DND-41 (cell line): ENCODE results near the gene KNTC1.
A peak's percentile ranks its signal among the peaks of the same experiment; 100 is the strongest.
"Not testable (repeated sequence)": the region's sequence is repeated elsewhere in the genome, so short reads cannot be mapped to it uniquely, and the experiment has no call there.

Experiments used
- ATAC-seq: fragments of 200-7000 bp; cut with Tn5 transposase; 3 replicates; pipeline ENCODE4 v1.9.1; 2021; ENCODE audit warnings: low read depth; ENCODE audit not compliant: insufficient read depth
- DNase-seq: peaks from one replicate; pipeline ENCODE4 v3.0.0-alpha.2; 2020
- H2AFZ ChIP-seq: 2 replicates; pipeline ENCODE4 v1.6.0; 2012; ENCODE audit warnings: low read depth, low read length
- H3K27ac ChIP-seq: 2 replicates; pipeline ENCODE4 v1.5.1; 2012; ENCODE audit warnings: low read length, inconsistent platforms
- H3K27me3 ChIP-seq: fragments of 200-600 bp; sonication (generic); 2 replicates; pipeline ENCODE4 v1.6.0; 2012; ENCODE audit warnings: low read length, mild to moderate bottlenecking, inconsistent platforms; ENCODE audit not compliant: insufficient read depth, poor library complexity
- H3K36me3 ChIP-seq: 2 replicates; pipeline ENCODE4 v1.5.1; 2012; ENCODE audit warnings: low read length, inconsistent platforms; ENCODE audit not compliant: insufficient read depth
- H3K4me1 ChIP-seq: 2 replicates; pipeline ENCODE4 v1.5.1; 2012; ENCODE audit warnings: mild to moderate bottlenecking, low read length; ENCODE audit not compliant: insufficient read depth
- H3K4me2 ChIP-seq: 2 replicates; pipeline ENCODE4 v1.6.0; 2012; ENCODE audit warnings: mild to moderate bottlenecking, moderate library complexity, low read length, inconsistent platforms; ENCODE audit not compliant: insufficient read depth
- H3K4me3 ChIP-seq, 2 experiments: fragments of 200-600 bp in 1 of 2; shearing (Covaris generic) in 1 of 2; 2 replicates each; pipeline ENCODE4 v1.5.1; 2012 to 2016; ENCODE audit warnings: inconsistent platforms in 2 of 2, low read length in 2 of 2, mild to moderate bottlenecking in 2 of 2, low read depth in 1 of 2, moderate library complexity in 1 of 2
- H3K79me2 ChIP-seq: 2 replicates; pipeline ENCODE4 v1.6.0; 2012; ENCODE audit warnings: low read length, inconsistent platforms; ENCODE audit not compliant: insufficient read depth
- H3K9ac ChIP-seq: 2 replicates; pipeline ENCODE4 v1.6.0; 2012; ENCODE audit warnings: low read depth, mild to moderate bottlenecking, inconsistent platforms, low read length, moderate library complexity
- H3K9me3 ChIP-seq: 2 replicates; pipeline ENCODE4 v1.5.1; 2012; ENCODE audit warnings: low read length, moderate library complexity, mild to moderate bottlenecking, inconsistent platforms; ENCODE audit not compliant: insufficient read depth, severe bottlenecking
- H4K20me1 ChIP-seq: 2 replicates; pipeline ENCODE4 v1.6.0; 2012; ENCODE audit warnings: low read length; ENCODE audit not compliant: insufficient read depth
- CTCF ChIP-seq: IDR thresholded peaks from 2 replicates; pipeline ENCODE4 v1.5.1; 2012; ENCODE audit warnings: borderline replicate concordance, low read length, moderate library complexity, mild to moderate bottlenecking; ENCODE audit not compliant: poor library complexity, severe bottlenecking; ENCODE audit errors: extremely low read depth
- EZH2 ChIP-seq: IDR thresholded peaks from 3 replicates; pipeline ENCODE4 v1.6.1; 2012; ENCODE audit warnings: borderline replicate concordance, low read depth, mild to moderate bottlenecking, moderate library complexity, low read length, inconsistent platforms; ENCODE audit not compliant: severe bottlenecking

Gene KNTC1

DNA sequence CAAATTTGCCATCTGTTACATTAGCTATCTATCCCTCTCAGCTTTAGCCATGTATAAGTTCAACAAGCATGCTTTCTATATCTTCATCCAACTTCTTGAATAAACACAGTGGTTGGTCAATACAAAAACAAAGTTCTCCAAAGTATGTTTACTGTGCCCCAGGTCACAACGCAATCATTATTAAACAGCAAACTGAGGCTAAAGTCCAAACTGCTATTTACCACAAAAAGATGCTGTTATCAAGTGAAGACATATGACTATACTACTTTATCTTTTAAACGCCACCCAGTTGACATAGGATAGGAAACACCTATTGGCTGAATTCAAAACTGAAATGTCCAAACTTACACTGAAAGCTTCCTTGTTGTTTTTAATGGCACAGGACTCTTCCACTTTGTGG lies 38.0 kb upstream of the KNTC1 start:
- Histone ChIP-seq H2AFZ (no peak overlapping the region), H3K4me2 (no peak overlapping the region), H3K27ac (no peak overlapping the region), H3K9ac (no peak overlapping the region), H3K9me3 (no peaks in the 10 kb centered on the region), H4K20me1 (peaks cover 3% of the 10 kb centered on the region; the same call in 1 of the 2 replicates), H3K27me3 (no peaks in the 10 kb centered on the region), H3K4me1 (no peaks in the 10 kb centered on the region), H3K79me2 (peaks cover 52% of the 10 kb centered on the region), H3K4me3 (no peak overlapping the region), H3K36me3 (peaks cover 91% of the 10 kb centered on the region)
- no peak for DNase-seq
- no peak for ATAC-seq
- TF ChIP-seq CTCF (no peak), EZH2 (no peak)

GRCh38 chr12:122491991-122492390 lies 35.1 kb upstream of the KNTC1 start:
- H3K4me1 ChIP-seq: peaks cover 12% of the 10 kb centered on the region; the same call in 1 of the 2 replicates
- no peak overlapping the region for H3K4me2 ChIP-seq
- H4K20me1 ChIP-seq: peaks cover 6% of the 10 kb centered on the region; the same call in 1 of the 2 replicates
- DNase-seq (no peak), ATAC-seq (no peak)
- H3K36me3 ChIP-seq: peaks cover 87% of the 10 kb centered on the region
- no peak overlapping the region for H3K27ac ChIP-seq
- H2AFZ ChIP-seq: no peak overlapping the region
- H3K9ac ChIP-seq: no peak overlapping the region
- TF ChIP-seq EZH2 (no peak), CTCF (no peak)
- peaks cover 68% of the 10 kb centered on the region for H3K79me2 ChIP-seq
- H3K4me3 ChIP-seq: no peak overlapping the region
- H3K9me3 ChIP-seq: no peaks in the 10 kb centered on the region
- H3K27me3 ChIP-seq: no peaks in the 10 kb centered on the region

GRCh38 chr12:122493222-122493621 lies 33.8 kb upstream of the KNTC1 start:
- H3K27ac ChIP-seq, H3K9ac ChIP-seq, H3K9me3 ChIP-seq, H2AFZ ChIP-seq, ATAC-seq, H3K4me2 ChIP-seq, H3K4me3 ChIP-seq, H4K20me1 ChIP-seq, DNase-seq, H3K27me3 ChIP-seq: not testable (repeated sequence)
- Histone ChIP-seq H3K79me2 (peaks cover 70% of the 10 kb centered on the region), H3K4me1 (peaks cover 23% of the 10 kb centered on the region), H3K36me3 (peaks cover 75% of the 10 kb centered on the region)

GRCh38 chr12:122495258-122495657 lies 31.8 kb upstream of the KNTC1 start:
- TF ChIP-seq EZH2 (no peak), CTCF (no peak)
- peaks cover 3% of the 10 kb centered on the region; the same call in 1 of the 2 replicates for H4K20me1 ChIP-seq
- H3K4me1 ChIP-seq: peaks cover 36% of the 10 kb centered on the region
- peaks cover 86% of the 10 kb centered on the region for H3K79me2 ChIP-seq
- no peak overlapping the region for H3K4me3 ChIP-seq
- no peak overlapping the region for H2AFZ ChIP-seq
- H3K4me2 ChIP-seq: peak overlapping the region; percentile 5; the same call in 1 of the 2 replicates
- no peaks in the 10 kb centered on the region for H3K27me3 ChIP-seq
- H3K27ac ChIP-seq: no peak overlapping the region
- H3K9me3 ChIP-seq: no peaks in the 10 kb centered on the region
- H3K9ac ChIP-seq: no peak overlapping the region
- DNase-seq (no peak), ATAC-seq (no peak)
- peaks cover 57% of the 10 kb centered on the region for H3K36me3 ChIP-seq
